GM18909 (cell line): ENCODE results near the gene PCP4L1.

ENCODE experiments used
- ATAC-seq: cut with Tn5 transposase; IDR thresholded peaks from one replicate; pipeline ENCODE4 v1.9.1; 2021; ENCODE audit warnings: mild to moderate bottlenecking; ENCODE audit not compliant: unreplicated experiment, poor library complexity

Gene PCP4L1

DNA sequence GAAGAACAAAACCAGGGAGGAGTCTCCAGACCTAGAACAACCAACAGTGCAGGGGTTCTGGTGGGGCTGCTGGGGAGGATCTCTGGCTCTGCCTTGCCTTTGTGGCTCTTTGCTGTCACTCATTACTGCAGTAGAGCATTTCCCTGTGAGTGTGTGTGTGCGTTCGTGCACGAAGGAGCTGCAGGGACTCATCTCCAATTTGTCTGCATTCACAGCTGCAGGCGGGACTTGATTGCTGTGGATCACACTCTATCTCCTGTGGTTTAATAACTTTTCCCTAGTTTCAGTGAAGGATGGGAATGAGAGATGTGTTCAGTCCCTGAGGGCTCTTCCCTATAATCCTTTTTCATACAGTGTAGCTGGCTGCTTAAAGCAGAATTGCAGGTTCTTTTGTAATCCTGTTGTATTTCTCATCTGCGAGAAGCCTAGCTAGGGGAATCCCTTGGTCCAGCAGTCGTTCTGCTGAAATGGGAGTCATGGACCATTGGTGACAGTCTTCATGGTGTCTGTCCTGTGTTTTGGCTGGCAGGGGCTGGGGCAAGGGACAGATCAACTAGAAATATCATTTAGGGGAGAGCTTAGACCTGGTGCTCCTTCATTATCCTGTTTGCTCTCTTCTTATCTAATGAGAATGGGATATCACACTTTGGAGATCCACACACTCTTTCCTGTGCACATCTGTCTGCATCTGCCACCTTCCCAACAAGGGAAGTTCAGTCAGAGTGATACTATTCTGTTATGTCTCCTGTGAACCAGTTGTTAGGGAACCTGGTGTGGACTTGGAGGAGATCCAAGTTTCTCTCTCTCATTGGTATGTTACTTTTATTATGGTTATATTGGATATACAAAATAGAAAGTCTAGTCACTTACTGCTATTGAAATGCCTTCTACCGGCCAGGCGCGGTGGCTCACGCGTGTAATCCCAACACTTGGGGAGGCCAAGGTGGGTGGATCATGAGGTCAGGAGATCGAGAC is 3.0 kb downstream of the PCP4L1 start:
- peak; percentile 51 for ATAC-seq

DNA sequence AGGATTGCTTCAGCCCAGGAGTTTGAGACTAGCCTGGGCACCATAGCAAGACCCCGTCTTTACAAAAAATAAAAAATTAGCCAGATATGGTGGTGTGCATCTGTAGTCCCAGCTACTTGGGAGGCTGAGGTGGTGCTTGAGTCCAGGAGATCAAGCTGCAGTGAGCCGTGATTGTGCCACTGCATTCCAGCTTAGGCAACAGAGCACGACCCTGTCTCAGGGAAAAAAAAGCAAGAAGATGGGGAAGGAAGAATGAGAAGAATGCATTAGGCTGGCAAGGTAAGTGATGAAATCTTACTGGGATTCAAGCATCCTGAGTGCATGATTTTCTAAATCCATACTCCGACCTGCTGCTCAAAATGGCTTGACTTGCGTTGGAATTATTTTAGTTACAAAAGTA is 6.8 kb downstream of the PCP4L1 start:
- no peak for ATAC-seq

DNA sequence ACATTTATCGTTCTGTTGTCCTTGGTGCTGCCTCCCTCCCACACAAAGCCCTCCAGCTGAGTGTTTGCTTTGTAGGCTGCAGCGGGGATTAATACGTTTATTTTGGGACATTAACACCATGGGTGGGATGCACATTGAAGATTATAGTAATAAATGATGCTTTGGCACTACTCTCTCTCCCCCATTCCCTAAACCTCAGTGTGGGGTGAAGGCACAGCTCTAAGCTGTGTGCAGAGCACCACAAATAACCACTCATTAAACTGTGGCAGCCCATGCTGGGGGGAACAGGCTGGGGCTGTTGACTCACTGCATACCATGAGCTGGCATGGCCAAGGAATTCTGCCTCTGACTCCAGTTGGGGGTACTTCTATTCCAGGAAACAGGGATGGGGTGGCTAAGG is 7.7 kb downstream of the PCP4L1 start:
- no peak for ATAC-seq

DNA sequence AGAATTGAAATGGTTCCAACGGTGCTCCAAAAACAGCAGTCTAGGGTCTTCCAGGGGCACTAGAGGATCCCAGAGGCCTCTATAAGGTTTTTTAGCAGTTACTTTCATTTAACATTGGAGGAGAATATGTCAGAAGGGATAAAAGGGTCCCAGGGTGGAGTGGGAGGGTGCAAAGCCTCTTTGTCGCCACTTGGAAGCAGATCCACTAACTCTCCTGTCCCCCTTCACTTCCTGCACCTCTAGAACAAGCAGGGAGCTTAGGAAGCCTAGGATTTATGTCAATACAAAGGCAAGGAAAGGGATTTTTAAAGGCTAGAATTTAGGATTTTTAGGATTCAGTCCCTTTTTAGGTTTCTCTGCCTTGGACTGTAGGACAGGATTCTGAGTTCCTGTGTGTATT is 8.3 kb downstream of the PCP4L1 start:
- ATAC-seq, result no peak

DNA sequence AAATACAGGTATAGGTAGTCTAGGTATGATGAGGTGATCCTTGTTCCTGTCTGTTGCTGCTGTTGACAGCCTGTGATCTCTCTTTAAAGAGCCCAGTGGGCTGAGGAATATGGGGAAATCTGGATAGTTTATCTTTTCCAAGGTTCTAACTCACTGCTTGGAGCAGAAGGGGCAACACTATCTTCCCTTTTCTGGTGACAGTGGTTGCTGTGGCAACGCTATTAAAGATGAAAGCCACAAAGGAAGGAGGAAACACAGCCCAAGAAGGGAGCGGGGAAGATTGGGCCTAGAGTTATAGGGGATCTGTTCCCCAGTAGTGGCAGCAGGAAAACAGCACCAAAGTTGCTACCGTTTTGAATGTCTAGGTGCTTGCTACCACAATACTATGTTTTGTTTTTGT is 8.8 kb downstream of the PCP4L1 start:
- ATAC-seq, result no peak

DNA sequence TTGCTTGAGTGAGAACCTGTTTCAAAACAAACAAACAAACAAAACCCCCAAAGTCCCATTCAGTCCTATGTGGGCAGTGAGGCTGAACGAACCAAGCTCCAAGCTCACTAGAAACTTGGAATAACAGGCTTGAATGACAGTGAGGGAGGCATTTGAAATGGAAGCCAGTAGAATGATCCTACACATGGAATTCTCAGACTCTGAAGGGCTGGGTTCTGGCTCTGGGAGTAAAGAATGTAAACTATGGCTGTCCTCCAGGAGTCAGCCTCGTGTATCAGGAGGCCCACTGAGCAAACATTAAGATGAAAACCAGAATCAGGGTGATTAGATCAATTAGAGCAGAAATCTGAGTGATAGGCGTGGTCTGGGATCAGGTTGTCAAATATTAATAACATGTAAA is 14.9 kb downstream of the PCP4L1 start:
- ATAC-seq, result no peak

DNA sequence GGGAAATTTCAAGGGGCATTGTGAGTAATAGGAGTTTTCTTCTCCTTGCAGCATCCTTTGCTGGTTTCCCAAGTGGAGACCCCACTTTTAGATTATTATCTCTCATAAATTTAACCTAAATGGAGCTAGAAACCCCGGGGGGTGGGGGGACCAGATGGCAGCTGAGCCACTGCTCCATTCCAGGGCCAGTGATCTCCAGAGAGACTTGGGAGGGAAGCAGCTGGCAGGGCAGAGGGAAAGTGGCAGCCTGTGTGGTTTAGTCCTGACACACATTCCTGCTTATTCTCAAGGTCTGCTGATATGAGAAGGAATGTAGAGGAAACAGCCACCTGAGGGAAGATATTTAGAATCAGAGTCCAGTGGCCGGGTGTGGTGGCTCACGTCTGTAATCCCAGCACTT is 16.3 kb downstream of the PCP4L1 start:
- ATAC-seq, result no peak

DNA sequence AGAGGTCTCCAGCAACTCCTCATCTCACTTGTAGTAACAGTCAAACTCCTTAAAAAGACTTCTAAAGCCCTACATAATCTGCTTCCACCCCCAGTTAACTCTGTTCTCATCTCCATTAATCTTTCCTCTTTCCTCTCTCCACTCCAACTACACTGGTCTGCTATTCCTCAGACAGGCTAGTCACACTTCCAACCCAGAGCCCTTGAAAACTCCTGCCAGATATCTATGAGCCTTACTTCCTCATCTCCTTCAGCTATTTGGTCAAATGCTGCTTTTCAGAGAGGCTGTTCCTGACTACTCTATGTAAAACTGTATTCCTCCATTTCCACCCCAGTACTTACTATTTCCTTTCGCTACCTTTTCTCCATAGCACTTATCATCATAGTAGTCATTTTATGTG is 24.4 kb downstream of the PCP4L1 start:
- no peak for ATAC-seq

DNA sequence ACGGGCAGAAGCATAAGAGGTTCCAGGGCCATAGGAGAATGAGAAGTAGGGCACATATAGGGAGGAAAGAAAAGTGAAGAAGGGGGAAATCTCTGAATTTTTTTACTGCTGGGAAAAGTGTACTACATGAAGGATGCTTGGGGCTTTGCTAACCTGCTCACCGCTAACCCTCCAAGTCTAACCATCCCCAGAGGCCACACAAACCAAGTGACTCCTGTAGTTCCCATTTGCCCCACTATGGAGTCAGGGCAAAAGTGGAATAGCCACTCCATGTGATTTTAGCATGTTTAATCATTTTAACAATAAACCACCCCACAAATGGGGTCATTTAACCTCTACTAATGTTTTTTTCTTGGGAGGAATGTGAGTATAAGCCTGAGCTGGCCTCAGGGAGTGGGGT is 26.6 kb downstream of the PCP4L1 start:
- ATAC-seq, result no peak

DNA sequence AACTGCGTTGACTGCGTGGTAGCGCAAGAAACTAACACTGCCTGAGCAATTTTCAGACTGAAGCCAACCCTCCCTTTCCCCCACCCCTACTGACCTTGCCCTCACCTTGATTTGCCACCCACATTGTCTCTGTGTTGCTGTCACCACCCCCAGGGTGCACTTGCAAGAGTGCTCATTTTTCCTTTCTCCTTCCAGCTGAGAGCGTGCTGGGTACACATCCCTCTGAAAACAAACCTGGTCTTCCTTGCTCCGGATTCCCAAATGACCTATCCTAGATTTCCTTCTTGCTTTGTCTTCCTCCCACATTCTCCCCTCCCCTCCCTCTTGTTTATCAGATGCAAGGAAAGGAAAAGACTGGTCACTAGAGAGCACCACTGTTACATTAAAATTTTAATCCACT is 27.0 kb downstream of the PCP4L1 start:
- ATAC-seq, result no peak

DNA sequence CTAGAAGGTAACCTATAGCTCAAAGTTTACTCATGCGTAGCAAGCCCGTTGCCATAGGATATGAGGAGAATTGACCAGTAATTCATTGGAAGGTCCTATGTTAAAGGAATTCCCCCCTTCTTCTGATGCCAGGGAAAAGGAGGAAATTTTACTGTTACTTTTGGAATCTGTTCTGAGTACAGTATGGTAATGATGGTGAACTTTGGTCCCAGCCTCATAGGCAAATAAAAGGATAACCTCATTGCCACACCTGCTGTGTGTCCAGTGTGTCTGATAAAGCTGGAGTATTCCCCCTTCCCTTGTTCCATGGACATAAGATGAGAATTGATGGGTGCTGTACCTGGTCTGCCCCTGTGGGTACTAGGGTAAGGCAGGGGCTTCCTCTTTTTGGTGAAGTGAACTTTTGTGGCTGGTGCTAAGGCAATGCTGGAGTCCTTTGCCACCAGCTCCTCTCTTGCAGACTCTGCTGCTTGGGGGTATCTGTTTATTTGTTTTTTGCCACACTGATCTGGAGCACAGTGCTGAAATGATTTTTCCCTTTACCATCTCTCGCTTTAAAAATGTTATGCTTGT is 29.0 kb downstream of the PCP4L1 start:
- no peak for ATAC-seq

DNA sequence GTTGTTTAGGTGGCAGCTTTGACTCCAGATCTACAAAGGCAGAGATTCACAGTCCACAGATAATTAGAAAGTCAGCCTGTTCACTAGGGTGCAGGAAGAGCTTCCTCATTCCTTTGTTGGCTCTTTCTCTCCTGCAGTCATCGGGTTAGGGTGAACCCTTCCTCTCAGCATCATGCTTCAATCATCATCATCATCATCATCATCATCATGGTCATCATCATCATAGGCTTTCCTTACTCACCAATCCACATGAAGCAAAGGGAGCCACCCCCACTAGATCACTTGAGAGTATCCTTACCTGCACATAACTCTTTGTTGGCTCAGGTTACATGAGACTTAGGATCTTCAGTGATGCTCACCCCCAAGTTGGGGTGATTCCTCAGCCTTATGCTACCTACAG is 32.2 kb downstream of the PCP4L1 start:
- ATAC-seq, result no peak

DNA sequence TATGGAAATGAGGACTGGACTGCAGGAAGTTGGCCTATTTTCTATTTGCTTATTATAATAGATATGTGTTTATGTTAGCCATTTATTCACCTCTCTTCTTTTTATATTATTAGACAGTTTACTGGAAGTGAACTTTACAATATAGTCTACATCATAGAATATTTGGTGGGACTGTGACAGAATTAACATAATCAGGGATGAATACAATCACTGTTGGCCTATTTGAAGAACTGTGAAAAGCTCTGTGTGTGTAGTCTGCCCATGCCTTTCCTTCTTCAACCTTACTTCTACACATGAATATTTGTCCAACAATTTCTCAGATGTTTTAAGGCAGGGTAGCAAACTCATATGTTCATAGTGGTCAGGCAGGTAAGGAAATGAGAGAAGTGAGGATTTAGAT is 38.9 kb downstream of the PCP4L1 start:
- no peak for ATAC-seq

DNA sequence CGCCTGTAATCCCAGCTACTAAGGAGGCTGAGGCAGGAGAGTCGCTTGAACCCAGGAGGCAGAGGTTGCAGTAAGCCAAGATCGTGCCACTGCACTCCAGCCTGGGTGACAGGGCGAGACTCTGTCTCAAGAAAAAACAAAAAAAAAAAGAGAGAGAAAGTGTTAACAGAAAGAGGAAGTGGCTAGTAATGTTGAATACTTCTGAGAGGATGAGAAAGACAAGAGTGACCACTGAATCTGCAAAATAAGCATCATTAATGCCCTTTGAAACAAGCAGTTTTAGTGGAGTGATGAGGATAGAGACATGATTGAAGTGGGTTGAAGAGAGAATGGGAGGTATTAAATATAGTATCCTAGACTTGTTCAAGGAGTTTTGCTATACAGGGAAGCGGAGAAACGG is 39.6 kb downstream of the PCP4L1 start:
- ATAC-seq, result no peak

DNA sequence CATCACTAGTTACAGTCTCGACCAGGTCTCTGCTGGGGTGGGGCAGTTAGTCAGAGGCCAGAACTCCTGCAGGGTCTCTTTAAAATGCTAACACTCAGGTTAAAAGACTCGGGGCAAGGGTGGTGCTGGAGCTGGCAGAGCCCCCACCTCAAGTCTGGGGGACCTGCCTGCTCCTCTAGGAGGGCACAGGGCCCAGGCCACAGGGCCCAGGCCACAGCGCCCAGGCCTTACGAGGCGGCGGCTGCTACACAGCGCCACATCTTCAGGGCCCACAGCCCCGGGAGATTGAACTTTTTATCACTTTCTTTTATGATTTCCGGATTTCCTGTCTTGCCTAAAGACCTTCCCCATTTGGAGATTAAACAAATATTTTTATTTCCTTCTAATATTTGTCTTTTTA is 40.8 kb downstream of the PCP4L1 start:
- no peak for ATAC-seq

DNA sequence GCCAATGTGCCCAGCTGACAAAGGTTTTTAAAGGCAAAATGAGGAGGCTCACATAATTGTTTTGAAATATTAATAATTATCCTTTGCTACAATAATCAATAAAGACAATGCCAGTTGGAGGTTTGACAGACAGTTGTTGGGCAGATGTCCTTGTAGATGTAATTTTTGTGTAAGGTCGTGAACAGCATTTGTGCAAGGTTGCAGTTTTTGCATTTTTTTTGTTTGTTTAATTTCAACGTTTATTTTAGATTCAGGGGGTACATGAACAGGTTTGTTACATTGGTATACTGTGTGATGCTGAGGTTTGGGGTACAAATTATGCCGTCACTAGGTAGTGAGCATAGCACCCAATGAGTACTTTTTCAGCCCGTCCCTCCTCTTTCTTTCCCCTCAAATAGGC is 41.9 kb downstream of the PCP4L1 start:
- ATAC-seq, result no peak

DNA sequence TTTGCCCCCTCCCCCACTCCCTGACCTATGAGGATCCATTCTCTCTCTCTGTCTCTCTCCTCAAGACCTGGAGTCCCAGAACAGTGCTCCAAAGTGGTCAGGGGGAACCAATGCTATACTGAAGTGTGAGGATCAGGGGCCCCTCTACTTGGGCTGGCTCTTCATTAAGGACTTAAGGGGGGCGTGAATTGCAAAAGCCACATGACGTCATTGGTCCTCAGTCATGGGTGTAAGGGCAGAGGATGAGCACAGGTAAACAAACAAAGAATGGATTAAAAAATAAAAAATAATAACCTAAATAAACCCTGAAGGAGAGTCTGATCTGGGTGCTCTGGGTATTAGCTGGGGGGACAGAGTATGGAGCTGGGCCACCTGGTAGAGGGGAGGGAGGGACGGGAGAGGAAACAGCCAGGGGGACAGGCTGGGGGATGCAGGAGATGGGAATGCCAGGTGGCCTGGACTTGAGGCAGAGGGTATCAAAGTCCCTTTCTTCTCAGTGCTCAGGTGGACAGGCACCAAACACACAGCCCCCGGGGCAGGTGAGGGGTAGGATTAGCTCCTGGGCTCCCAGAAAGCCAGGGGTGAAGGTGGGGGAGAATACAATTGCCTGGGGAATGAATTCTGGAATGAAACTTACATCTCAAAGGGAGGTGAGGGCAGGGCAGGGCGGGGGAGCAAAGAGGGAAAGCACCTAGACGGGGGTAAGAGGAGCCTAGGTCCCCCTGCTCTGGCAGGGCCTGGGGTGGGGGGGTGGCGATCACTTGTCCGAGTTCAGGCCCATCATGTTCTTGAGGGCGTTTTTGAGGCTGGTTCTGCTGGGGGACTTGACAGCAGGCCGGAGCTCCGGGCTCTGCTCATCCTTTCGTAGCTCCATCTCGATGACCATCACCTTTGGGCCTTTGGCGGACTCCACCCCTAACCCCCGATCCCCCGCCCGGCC is 46.7 kb downstream of the PCP4L1 start:
- no peak for ATAC-seq

DNA sequence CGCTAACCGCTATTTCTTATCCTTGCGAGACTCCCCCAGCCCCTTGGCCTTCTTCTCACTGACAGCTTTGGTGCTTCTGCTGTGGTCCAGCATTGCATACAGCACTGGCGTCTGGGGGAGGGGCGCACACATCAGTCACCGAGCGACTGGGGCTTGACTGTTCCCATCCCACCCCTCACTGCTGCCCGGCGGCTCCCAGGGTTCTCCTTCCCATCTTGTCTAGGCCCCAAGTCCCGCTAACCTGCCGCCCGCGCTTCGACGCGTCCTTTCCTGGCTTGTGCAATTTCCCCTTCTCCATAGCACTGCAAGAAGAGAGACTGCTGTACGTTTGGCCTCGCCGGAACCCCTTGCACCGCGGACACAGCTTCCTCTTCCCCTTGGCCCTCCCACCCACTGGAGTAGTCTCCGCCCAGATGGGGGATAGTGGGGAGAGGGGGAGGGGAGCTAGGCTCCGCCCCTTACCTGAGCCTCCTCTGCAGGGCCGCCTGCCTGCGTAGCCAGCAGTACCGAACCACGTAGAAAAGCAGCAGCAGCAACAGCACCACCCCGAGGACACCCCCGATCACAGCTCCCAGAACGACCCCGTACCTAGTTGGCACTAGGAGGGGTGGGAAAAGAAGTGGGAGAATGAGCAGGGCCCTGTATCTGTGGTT is 47.4 kb downstream of the PCP4L1 start:
- ATAC-seq, result peak; percentile 77

DNA sequence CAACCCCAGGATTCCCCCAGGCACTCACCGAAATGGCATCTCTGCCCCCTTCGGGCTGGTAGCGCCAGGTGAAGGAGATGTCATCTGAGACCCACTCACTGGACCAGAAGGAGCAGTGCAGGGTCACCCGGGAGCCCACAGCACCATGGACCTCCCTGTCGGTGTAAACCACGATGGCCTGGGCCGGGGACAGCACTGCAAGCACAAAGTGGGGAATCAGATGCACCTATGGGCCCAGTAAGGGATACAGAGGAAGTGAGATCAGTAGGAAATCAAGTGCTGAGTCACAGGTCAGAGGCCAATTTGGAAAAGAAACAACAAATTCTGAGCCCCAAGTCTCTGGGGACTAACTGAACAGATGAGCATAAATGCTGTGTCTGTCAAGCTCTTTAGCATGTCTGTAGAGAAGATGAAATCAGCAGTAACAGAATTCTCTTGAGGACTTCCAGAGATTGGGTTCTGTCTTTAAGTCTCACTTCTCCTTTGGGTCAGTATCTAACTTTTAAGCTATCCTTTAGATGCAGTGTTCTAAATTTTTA is 48.8 kb downstream of the PCP4L1 start:
- ATAC-seq, result peak; percentile 38
